Endothelial cell of umbilical vein (primary cell): ENCODE results near the gene SIRT4.

Source experiments
- JUN ChIP-seq: IDR thresholded peaks from 2 replicates; pipeline ENCODE4 v1.6.1; 2011; ENCODE audit warnings: borderline replicate concordance, low read depth; ENCODE audit not compliant: insufficient read length, insufficient read depth
- POLR2A ChIP-seq: IDR thresholded peaks from 2 replicates; pipeline ENCODE4 v1.6.1; 2012; ENCODE audit warnings: low read depth, mild to moderate bottlenecking, control low read depth, low read length
- TF ChIP-seq, protein P1 (sequence below), 2 donors: IDR thresholded peaks; 1 replicate in 1 of 2; 2 replicates in 1 of 2; pipeline ENCODE4 v1.5.1; 2011; ENCODE audit warnings: low read length in 2 of 2, mild to moderate bottlenecking in 2 of 2, moderate library complexity in 2 of 2, control low read depth in 1 of 2, inconsistent platforms in 1 of 2, low read depth in 1 of 2; ENCODE audit not compliant: insufficient read depth in 1 of 2; ENCODE audit errors: extremely low read depth in 1 of 2

DNA sequence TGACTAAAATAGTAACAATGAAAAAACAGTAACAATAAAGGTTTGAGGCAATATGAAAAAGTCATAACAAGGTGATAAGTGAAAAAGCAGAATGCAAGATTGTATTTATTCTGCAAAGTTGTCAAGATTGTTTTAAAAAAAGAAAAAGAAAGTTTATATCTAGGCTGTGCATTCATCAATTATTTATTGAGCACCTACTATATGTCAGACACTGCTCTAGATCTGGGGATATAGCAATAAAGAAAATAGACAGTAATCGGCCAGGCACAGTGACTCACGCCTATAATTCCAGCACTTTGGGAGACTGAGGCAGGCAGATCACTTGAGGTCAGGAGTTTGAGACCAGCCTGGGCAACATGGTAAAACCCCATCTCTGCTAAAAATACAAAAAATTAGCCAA lies 21.7 kb downstream of the SIRT4 start:
- TF ChIP-seq, protein P1, sequence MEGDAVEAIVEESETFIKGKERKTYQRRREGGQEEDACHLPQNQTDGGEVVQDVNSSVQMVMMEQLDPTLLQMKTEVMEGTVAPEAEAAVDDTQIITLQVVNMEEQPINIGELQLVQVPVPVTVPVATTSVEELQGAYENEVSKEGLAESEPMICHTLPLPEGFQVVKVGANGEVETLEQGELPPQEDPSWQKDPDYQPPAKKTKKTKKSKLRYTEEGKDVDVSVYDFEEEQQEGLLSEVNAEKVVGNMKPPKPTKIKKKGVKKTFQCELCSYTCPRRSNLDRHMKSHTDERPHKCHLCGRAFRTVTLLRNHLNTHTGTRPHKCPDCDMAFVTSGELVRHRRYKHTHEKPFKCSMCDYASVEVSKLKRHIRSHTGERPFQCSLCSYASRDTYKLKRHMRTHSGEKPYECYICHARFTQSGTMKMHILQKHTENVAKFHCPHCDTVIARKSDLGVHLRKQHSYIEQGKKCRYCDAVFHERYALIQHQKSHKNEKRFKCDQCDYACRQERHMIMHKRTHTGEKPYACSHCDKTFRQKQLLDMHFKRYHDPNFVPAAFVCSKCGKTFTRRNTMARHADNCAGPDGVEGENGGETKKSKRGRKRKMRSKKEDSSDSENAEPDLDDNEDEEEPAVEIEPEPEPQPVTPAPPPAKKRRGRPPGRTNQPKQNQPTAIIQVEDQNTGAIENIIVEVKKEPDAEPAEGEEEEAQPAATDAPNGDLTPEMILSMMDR (IDR thresholded peaks at IDR 0.05; ENCODE audit: extremely low read depth in 1 of 2, insufficient read depth in 1 of 2, low read depth in 1 of 2, low read length in 2 of 2) = no peak
- TF ChIP-seq JUN (no peak), POLR2A (no peak)
